Measurements from ENCODE around the gene CLEC17A.

DNA sequence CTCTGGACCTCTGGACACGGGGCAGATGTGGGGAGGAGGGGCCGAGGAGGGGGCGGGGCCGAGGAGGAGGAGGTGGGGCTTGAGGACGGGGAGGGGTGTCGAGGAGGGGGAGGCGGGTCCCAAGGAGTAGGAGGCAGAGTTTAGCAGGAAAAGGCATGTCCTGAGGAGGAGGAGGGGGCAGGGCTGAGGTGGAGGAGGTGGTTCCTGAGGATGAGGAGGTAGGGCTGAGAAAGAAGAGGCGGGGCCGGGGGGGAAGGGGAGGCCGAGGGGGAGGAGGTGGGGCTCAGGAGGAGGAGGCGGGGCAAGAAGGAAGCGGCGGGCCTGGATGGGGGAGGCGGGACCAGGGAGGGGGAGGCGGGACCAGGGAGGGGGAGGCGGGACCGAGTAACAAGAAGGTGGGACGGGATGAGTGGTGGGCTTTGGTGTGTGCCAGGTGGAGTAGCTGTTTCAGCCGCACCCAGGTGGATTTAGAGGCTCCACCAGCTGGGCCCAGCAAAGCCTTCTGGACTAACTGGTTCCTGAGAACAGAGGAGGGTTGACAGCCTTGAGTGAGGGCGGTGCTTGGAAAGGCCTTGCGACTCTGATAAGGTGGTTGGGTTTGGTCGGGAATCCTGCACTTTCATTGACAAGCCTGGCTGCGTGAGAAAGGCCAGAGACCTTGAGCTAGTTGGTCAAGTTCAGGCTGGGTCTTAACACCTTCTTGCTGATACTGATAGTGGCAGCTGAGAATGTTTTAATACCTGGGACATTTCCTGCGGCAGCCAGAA is 45.8 kb upstream of the CLEC17A start:
- TF ChIP-seq, protein P1, sequence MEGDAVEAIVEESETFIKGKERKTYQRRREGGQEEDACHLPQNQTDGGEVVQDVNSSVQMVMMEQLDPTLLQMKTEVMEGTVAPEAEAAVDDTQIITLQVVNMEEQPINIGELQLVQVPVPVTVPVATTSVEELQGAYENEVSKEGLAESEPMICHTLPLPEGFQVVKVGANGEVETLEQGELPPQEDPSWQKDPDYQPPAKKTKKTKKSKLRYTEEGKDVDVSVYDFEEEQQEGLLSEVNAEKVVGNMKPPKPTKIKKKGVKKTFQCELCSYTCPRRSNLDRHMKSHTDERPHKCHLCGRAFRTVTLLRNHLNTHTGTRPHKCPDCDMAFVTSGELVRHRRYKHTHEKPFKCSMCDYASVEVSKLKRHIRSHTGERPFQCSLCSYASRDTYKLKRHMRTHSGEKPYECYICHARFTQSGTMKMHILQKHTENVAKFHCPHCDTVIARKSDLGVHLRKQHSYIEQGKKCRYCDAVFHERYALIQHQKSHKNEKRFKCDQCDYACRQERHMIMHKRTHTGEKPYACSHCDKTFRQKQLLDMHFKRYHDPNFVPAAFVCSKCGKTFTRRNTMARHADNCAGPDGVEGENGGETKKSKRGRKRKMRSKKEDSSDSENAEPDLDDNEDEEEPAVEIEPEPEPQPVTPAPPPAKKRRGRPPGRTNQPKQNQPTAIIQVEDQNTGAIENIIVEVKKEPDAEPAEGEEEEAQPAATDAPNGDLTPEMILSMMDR (IDR thresholded peaks at IDR 0.05): no peak
- TF ChIP-seq POLR2A (IDR thresholded peaks at IDR 0.05): peak; percentile 15 to 56
